Measurements from ENCODE around the gene RNF113A.
"Not testable (repeated sequence)": the region's sequence is repeated elsewhere in the genome, so short reads cannot be mapped to it uniquely, and the experiment has no call there.

The RNF113A gene

GRCh38 chrX:119833905-119834304, 37.6 kb downstream of the RNF113A start:
- no peak for TF ChIP-seq CTCF (IDR thresholded peaks at IDR 0.05; ENCODE audit: low read depth, low read length, missing control alignments)
- in situ Hi-C loops (cut with HindIII; ENCODE audit: low sequenced_read_pairs): no loop called here

GRCh38 chrX:119828446-119828845, 43.1 kb downstream of the RNF113A start:
- H3K4me3 ChIP-seq (ENCODE audit: low read depth, low read length): no peak overlapping the region
- no peak for TF ChIP-seq CTCF (IDR thresholded peaks at IDR 0.05; ENCODE audit: low read depth, low read length, missing control alignments)
- no peak for DNase-seq (ENCODE audit: low read depth)
- in situ Hi-C loops (cut with HindIII; ENCODE audit: low sequenced_read_pairs): no loop called here

More at GRCh38 chrX:119833905-119834304, 37.6 kb downstream of the RNF113A start:
- no peak overlapping the region for H3K4me3 ChIP-seq (ENCODE audit: low read depth, low read length)
- no peak for DNase-seq (ENCODE audit: low read depth)

GRCh38 chrX:119826399-119826959, 45.1 kb downstream of the RNF113A start:
- in situ Hi-C loops (cut with HindIII; ENCODE audit: low sequenced_read_pairs): no loop called here
- TF ChIP-seq CTCF (IDR thresholded peaks at IDR 0.05; ENCODE audit: low read depth, low read length, missing control alignments): no peak
- no peak overlapping the region for H3K4me3 ChIP-seq (ENCODE audit: low read depth, low read length)
- DNase-seq (ENCODE audit: low read depth): no peak

- DNase-seq (ENCODE audit: low read depth); in situ Hi-C loops (cut with HindIII; ENCODE audit: low sequenced_read_pairs); H3K4me3 ChIP-seq (ENCODE audit: low read depth, low read length): not testable (repeated sequence)
Observed at GRCh38 chrX:119824221-119824620, 47.3 kb downstream of the RNF113A start.

GRCh38 chrX:119821703-119822102, 49.8 kb downstream of the RNF113A start:
- H3K4me3 ChIP-seq (ENCODE audit: low read depth, low read length); in situ Hi-C loops (cut with HindIII; ENCODE audit: low sequenced_read_pairs); DNase-seq (ENCODE audit: low read depth): not testable (repeated sequence)

All from astrocyte of the cerebellum (primary cell).